CD4-positive, alpha-beta T cell treated with Interleukin-6 for 4 hours (primary cell): ENCODE data around the gene UNC79.

Experiments
- DNase-seq: peaks from one replicate; pipeline ENCODE4 v3.0.0-alpha.2; 2020; ENCODE audit warnings: mixed read lengths

The UNC79 gene

GRCh38 chr14:93564918-93565317 is 134.2 kb downstream of the UNC79 start:
- no peak for DNase-seq

- no peak for DNase-seq
Observed at GRCh38 chr14:93566065-93566693, 135.4 kb downstream of the UNC79 start.

GRCh38 chr14:93571275-93571674 is 140.5 kb downstream of the UNC79 start:
- no peak for DNase-seq

DNA sequence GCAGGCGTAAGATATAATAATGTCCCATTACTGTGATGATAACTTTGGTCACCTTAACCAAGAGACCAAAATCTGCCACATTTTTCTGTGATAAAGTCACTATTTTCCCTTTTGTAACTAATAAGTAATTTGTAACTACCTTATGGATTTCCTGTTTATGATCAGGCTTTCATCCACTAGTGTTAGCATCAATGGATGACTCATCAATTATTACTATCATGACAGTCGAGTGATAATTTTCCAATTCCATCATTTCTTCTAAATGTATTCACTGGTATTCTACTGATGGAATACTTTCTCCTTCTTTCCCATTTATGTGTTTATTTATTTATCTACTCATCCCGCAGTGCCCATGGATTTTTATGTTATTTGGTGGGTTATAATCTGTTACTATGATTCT is 148.4 kb downstream of the UNC79 start:
- DNase-seq, result no peak

DNA sequence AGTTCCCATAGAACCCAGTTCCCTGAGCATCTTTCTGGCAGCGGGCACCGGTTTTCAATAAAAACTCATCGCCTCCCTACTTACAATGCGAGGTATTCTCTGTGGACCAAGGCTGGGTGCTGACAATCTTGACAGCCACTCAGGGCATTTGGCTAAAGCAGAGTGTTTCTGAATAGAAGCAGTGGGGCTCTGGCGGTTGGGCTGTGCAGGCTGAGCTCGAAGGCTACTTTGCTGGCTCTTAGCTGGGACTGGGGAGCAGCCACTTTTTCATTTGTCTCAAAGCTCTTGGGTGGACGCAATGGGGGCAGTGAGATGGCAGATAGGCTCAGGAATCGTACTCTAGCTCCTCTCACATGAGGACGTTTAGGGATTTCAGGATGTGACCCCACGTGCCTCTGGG is 151.8 kb downstream of the UNC79 start:
- no peak for DNase-seq

DNA sequence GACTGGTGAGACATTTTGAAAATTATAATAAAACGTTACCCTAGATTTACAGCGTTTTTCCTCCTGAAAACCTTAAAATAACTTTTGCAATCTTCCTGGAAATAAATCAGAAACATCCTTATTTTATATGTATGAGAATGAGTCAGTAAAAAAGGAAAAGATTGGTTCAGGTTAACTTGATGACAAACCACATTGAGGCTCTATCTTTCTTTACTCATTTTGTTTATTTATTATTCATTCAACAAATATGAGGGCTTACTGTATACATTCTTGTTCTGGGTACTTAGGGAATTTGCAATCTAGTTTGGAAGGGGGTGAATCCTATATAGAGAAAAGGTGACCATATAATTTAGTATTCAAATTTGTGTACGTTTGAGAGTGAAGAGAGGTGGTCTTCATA is 156.6 kb downstream of the UNC79 start:
- DNase-seq, result no peak

DNA sequence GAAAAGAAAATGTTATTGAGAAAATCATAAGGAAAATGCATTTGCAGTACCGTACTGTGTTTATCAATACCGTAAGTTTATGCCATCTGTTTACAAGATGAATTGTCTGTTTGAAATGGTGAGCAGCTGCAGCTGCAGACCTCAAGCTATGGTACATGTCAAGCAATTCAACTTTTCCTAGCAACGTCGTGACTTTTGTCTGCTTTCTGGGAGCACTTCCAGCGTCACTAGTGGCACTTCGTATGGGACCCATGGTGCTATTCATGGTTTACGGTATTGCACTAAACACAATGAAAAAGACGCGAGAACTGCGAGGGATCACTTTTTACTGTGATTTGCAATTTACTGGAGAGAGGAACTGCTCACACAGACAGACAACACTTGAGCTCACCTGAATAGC is 160.8 kb downstream of the UNC79 start:
- no peak for DNase-seq

GRCh38 chr14:93592786-93593185 is 162.0 kb downstream of the UNC79 start:
- DNase-seq, result no peak

- DNase-seq, result no peak
Observed at GRCh38 chr14:93606091-93606490, 175.4 kb downstream of the UNC79 start.

- DNase-seq, result peak; percentile 4
Observed at GRCh38 chr14:93619176-93619793, 188.5 kb downstream of the UNC79 start.

GRCh38 chr14:93628048-93628447 is 197.3 kb downstream of the UNC79 start:
- no peak for DNase-seq

GRCh38 chr14:93629643-93630042 is 198.9 kb downstream of the UNC79 start:
- DNase-seq, result no peak

DNA sequence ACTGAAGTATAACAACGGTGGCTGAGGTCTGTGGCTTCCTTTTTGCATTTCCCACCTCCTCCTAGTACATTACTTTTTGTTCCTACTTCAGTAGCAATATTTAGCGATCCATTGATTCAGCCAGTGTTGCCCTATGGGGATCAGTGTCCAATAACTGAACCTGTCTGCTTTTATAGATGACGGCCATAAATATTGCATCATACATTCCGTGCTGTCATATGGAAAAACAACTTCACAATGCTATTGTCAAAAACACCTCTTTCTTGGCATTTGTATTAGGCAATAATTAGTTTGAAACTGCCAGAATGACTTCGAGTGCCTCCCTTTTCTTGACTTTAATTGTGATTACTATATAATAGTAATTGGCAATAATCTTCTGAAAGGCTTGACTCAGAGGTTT is 208.1 kb downstream of the UNC79 start:
- no peak for DNase-seq

DNA sequence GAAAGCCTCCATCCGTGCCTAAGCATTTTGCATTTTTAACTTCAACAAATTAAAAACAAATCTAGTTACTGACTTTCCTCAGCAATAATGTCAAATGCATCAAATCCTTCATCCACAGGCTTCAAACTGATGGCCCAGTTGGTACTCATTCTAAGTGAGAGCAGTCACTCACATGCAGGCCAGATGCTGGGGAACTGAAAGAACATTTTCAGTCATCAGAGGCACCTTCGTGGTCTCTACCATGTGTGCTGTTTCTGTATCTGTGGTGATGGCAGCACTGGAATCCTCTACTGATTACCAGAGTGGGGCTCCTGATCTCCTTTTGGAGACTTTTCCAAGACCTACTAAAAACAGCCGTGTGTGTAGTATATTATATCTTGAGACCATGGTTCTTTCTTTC is 212.4 kb downstream of the UNC79 start:
- no peak for DNase-seq

DNA sequence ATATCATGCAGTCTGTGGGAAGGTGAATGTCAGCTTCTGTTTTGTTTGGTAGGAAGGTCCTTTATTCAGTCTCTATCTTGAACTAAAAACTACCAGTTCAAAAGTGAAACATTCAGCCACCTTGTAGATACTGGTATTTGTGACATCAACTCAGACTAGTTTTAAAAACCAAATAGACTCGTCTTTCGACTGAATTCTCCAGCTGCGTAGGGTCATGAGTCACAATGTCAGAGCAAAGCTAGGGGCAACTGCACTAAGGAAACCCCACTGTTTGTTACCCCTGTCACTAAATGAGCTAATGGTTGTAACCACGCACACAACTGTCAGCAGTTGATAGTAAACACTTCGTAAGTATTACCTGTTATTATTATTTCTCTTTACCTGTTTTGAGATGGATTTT is 212.9 kb downstream of the UNC79 start:
- no peak for DNase-seq

DNA sequence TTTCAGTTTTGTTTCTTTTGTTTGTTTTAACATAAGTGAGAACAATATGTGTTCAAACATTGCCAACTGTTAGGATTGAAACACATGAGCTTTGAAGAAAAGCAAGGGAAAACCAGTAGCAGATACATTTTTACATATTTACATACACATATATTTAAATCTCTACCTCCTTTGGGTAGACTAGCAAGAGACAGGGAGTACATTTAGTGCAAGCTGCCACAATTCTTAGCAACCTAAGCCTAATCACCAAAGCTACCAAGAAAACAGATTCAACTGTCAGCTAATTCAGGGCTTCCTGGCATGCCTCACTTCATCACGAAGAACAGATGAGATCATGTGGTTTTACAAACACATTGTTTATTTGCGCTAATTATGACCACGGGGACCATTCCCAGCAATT is 214.5 kb downstream of the UNC79 start:
- no peak for DNase-seq

GRCh38 chr14:93648440-93649168 is 217.9 kb downstream of the UNC79 start:
- no peak for DNase-seq

DNA sequence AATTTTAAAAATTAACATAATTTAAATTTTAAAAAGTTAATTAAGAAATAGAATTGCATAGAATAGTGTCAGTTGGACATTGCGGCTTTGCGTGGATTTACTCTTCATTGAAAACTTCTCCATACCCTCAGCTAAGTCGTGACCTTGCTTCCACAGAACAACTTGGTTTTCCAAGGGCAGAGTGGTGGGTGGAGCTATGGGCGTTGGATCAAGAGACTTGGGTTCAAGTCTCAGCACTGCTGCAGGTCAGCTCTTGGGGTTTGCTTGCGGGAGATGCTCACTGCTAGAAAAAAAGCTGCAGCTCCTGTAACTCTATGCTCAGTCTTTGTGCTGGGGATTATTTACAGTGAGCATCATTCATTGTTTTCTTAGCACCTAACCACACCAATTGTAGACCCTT is 223.9 kb downstream of the UNC79 start:
- DNase-seq, result no peak

GRCh38 chr14:93655078-93655750 is 224.5 kb downstream of the UNC79 start:
- no peak for DNase-seq

DNA sequence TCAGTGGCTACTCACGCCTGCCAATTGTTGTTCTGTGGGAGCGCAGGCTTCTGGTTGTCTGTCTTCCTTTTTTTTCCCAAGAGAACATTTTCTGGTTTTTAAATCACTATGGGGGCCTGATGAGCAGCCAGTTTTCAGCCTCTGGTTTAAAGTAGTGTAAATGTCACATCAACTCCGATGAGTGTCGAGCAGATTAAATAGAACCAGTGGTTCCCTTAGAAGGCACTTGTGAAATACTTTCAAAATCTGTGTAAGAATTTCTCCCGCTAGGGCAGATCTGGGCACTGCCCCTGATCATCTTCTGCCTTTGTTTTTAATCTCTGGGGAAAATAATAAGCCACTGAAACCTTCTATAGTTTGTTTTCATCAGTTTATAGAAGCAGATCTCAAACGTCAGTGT is 227.1 kb downstream of the UNC79 start:
- DNase-seq, result no peak

DNA sequence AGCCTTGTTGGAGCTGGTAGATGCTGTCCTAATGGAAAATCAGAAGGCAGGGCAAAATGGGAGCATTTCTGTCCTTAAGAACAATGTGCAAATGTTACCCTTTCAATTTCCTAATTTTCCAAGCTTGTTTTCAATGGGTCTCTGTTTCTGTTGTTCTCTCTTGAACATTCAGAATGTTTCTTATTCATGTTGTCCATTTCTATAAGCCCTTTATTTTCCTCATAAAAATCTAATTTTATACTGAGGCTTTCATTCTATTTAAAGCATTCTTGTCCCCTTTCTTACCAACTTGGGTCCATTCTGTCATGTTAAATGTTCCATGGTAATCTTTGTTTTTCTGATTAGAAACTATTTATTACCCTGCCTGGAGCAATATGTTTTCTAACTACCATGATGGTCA is 232.6 kb downstream of the UNC79 start:
- DNase-seq, result no peak

- no peak for DNase-seq
Observed at GRCh38 chr14:93665169-93665568, 234.4 kb downstream of the UNC79 start.

DNA sequence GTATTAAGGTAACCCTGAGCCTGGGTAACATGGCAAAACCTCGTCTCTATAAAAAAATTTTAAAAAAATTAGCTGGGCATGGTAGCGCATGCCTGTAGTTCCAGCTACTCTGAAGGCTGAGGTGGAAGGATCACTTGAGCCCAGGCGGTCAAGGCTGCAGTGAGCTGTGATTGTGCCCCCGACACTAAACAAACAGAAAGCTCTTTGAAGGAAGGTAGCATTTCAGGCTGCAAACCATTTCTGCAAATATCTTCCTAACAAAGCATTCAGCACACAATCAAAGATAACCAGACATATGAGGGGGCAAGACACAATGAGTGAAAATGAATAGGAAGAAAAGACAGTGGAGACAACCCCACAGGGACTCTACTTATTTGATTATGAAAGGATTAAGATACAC is 238.9 kb downstream of the UNC79 start:
- DNase-seq, result no peak

GRCh38 chr14:93674343-93674742 is 243.6 kb downstream of the UNC79 start:
- DNase-seq, result no peak
